K562 (cell line): Measurements from ENCODE around the gene VTN. TPM values are rescaled to one million over a fixed set of nuclear protein-coding genes. Genes with fewer than 3 reads are reported as not detected.
A peak's percentile ranks its signal among the peaks of the same experiment; 100 is the strongest.

ENCODE experiments used
- ATAC-seq: fragments of 200-7000 bp; cut with Tn5 transposase; 3 replicates; pipeline ENCODE4 v1.9.1; 2020; ENCODE audit warnings: moderate library complexity
- BruUV-seq: library from RNA; stranded (reverse); fragments of 400-500 nt; replicated peaks from 2 replicates; lab custom pipeline; 2021; lab: Mats Ljungman, UMichigan
- CTCF ChIA-PET: fragments of 300-600 bp; formaldehyde crosslinking; extraction: SDS; loops from one replicate; lab custom pipeline; 2021; ENCODE audit warnings: low intra/inter-chr PET ratio; lab: Yijun Ruan, JAX
- POLR2A ChIA-PET: fragments of 300-600, 350-650 bp; sonication (Branson Sonifier 250); formaldehyde crosslinking; extraction: SDS; loops from one replicate; lab custom pipeline; 2021; ENCODE audit warnings: antibody characterized with exemption, inconsistent platforms; lab: Yijun Ruan, JAX
- DNase-seq, 4 experiments: peaks; one replicate each; pipeline versions ENCODE4 v3.0.0 to v3.0.0-alpha.2; 2011 to 2018; ENCODE audit warnings: low spot score in 3 of 4, mixed read lengths in 3 of 4; ENCODE audit errors: extremely low read depth in 1 of 4
- FAIRE-seq: peaks from 2 replicates; lab custom pipeline; 2011; peaks lifted over from hg19 to GRCh38; lab: Jason Lieb, UNC
- H2AFZ ChIP-seq: 2 replicates; pipeline ENCODE4 v1.6.0; 2011; ENCODE audit warnings: low read depth, low read length, control low read depth, inconsistent platforms
- H3K27ac ChIP-seq: fragments of 200-600 bp; 3 replicates; pipeline ENCODE4 v1.8.0; 2011; ENCODE audit warnings: low read depth, mild to moderate bottlenecking, control low read depth, inconsistent platforms, low read length, moderate library complexity, mixed read lengths; ENCODE audit errors: extremely low read depth
- H3K27me3 ChIP-seq, 2 experiments: fragments of 300-600 bp in 1 of 2; 2 replicates in 1 of 2; 3 replicates in 1 of 2; pipeline versions ENCODE4 v1.6.0 to v1.8.0; 2011; ENCODE audit warnings: inconsistent platforms in 2 of 2, low read length in 2 of 2, mild to moderate bottlenecking in 1 of 2, mixed read lengths in 1 of 2, moderate library complexity in 1 of 2; ENCODE audit not compliant: control insufficient read depth in 2 of 2, insufficient read depth in 2 of 2
- H3K36me3 ChIP-seq: fragments of 300-600 bp; 3 replicates; pipeline ENCODE4 v1.8.0; 2011; ENCODE audit warnings: mild to moderate bottlenecking, low read length, inconsistent platforms; ENCODE audit not compliant: control insufficient read depth, insufficient read depth
- H3K4me1 ChIP-seq, 2 experiments: fragments of 200-600 bp in 1 of 2; replicated peaks in 1 of 2; 2 replicates in 1 of 2; 3 replicates in 1 of 2; pipeline versions ENCODE4 v1.5.1 to v1.8.0; 2011; ENCODE audit warnings: inconsistent platforms in 2 of 2, low read length in 2 of 2, mild to moderate bottlenecking in 1 of 2, mixed read lengths in 1 of 2, moderate library complexity in 1 of 2; ENCODE audit not compliant: control insufficient read depth in 2 of 2, insufficient read depth in 2 of 2
- H3K4me2 ChIP-seq: 2 replicates; pipeline ENCODE4 v1.6.1; 2011; ENCODE audit warnings: low read length, control low read depth, inconsistent platforms, mixed read lengths; ENCODE audit not compliant: insufficient read depth
- H3K4me3 ChIP-seq: fragments of 200-600 bp; sonication (generic), shearing (Covaris generic); 2 replicates; pipeline ENCODE4 v1.5.1; 2016; ENCODE audit warnings: control low read depth, inconsistent platforms
- H3K79me2 ChIP-seq: fragments of 200-600 bp; 3 replicates; pipeline ENCODE4 v1.8.0; 2011; ENCODE audit warnings: low read length, inconsistent platforms; ENCODE audit not compliant: control insufficient read depth, insufficient read depth
- H3K9ac ChIP-seq, 2 experiments: 2 replicates each; pipeline versions ENCODE4 v1.6.0 to v1.6.1; 2011; ENCODE audit warnings: low read depth in 2 of 2, low read length in 2 of 2, control low read depth in 1 of 2, inconsistent platforms in 1 of 2, mild to moderate bottlenecking in 1 of 2, mixed read lengths in 1 of 2; ENCODE audit not compliant: insufficient read depth in 1 of 2
- H3K9me1 ChIP-seq: one replicate; pipeline ENCODE4 v1.6.0; 2011; ENCODE audit warnings: inconsistent platforms, mild to moderate bottlenecking, low read length, moderate library complexity; ENCODE audit not compliant: control insufficient read depth, insufficient read depth
- H3K9me3 ChIP-seq: replicated peaks from 2 replicates; pipeline ENCODE4 v1.5.1; 2011; ENCODE audit warnings: low read depth, low read length, inconsistent platforms; ENCODE audit not compliant: control insufficient read depth, insufficient read depth
- H4K20me1 ChIP-seq: replicated peaks from 2 replicates; pipeline ENCODE4 v1.6.1; 2011; ENCODE audit warnings: low read length, inconsistent platforms, mixed read lengths; ENCODE audit not compliant: control insufficient read depth, insufficient read depth
- CGGBP1 ChIP-seq: fragments of 250-450 bp; sonication (Bioruptor Pico); IDR thresholded peaks from 2 replicates; pipeline ENCODE4 v1.9.0; 2021; ENCODE audit warnings: mild to moderate bottlenecking
- CREB5 ChIP-seq: fragments of 250-450 bp; sonication (Bioruptor Pico); IDR thresholded peaks from 2 replicates; pipeline ENCODE4 v1.5.0; 2020; ENCODE audit warnings: mild to moderate bottlenecking
- EHMT2 ChIP-seq: fragments of 450-650 bp; IDR thresholded peaks from 2 replicates; pipeline ENCODE4 v1.6.1; 2018; ENCODE audit warnings: antibody characterized with exemption
- KAT8 ChIP-seq: fragments of 450-650 bp; IDR thresholded peaks from 2 replicates; pipeline ENCODE4 v1.6.1; 2016; ENCODE audit warnings: low read depth, mild to moderate bottlenecking
- KLF10 ChIP-seq: fragments of 250-450 bp; sonication (Bioruptor Pico); IDR thresholded peaks from 2 replicates; pipeline ENCODE4 v1.6.1; 2021; ENCODE audit warnings: matching md5 sums
- L3MBTL2 ChIP-seq: fragments of 450-650 bp; IDR thresholded peaks from 2 replicates; pipeline ENCODE4 v1.6.1; 2016; ENCODE audit warnings: mild to moderate bottlenecking, moderate library complexity
- MTA2 ChIP-seq: fragments of 450-650 bp; IDR thresholded peaks from 2 replicates; pipeline ENCODE4 v1.6.1; 2016; ENCODE audit warnings: low read depth
- PATZ1 ChIP-seq: fragments of 250-450 bp; sonication (Bioruptor Pico); IDR thresholded peaks from 2 replicates; pipeline ENCODE4 v1.5.0; 2020; ENCODE audit warnings: mild to moderate bottlenecking, borderline replicate concordance
- PTRF ChIP-seq: fragments of 450-650 bp; IDR thresholded peaks from 2 replicates; pipeline ENCODE4 v1.6.1; 2016; ENCODE audit warnings: mild to moderate bottlenecking, missing genetic modification characterization, missing compliant biosample characterization
- RAD51 ChIP-seq: fragments of 450-650 bp; IDR thresholded peaks from 2 replicates; pipeline ENCODE4 v1.7.1; 2016; ENCODE audit warnings: low read depth, mild to moderate bottlenecking, borderline replicate concordance
- RCOR1 ChIP-seq, 2 experiments: IDR thresholded peaks; 2 replicates each; pipeline ENCODE4 v1.6.1; 2012; ENCODE audit warnings: low read depth in 2 of 2, low read length in 2 of 2, borderline replicate concordance in 1 of 2, improper control_type of control experiment in 1 of 2
- SOX6 ChIP-seq: fragments of 450-650 bp; IDR thresholded peaks from 2 replicates; pipeline ENCODE4 v1.6.1; 2014; ENCODE audit warnings: mild to moderate bottlenecking
- TCF3 ChIP-seq: sonication (generic); formaldehyde crosslinking; IDR thresholded peaks from 2 replicates; pipeline ENCODE4 v1.4.0; 2020; ENCODE audit warnings: mild to moderate bottlenecking, missing genetic modification reagents
- TFAP4 ChIP-seq: sonication (generic); formaldehyde crosslinking; IDR thresholded peaks from 2 replicates; pipeline ENCODE4 v1.8.0; 2022; ENCODE audit warnings: missing genetic modification reagents, mild to moderate bottlenecking, moderate library complexity, borderline replicate concordance
- USF2 ChIP-seq: sonication (generic); formaldehyde crosslinking; IDR thresholded peaks from 2 replicates; pipeline ENCODE4 v1.5.0; 2020; ENCODE audit warnings: missing genetic modification reagents
- WGBS: fragments of 100-300 bp; shearing (Covaris generic); methylation state at CpG from one replicate; pipeline ENCODE4 v1.1.6; 2016; ENCODE audit warnings: low coverage, mixed read lengths; ENCODE audit not compliant: insufficient coverage; ENCODE audit errors: missing lambda C conversion rate; 5-methylcytosine and 5-hydroxymethylcytosine counted together
- in situ Hi-C: fragments of 300-500 bp; cut with MboI; formaldehyde crosslinking; loops from 4 replicates; pipeline ENCODE4 v1.15.0; 2018; ENCODE audit warnings: inconsistent platforms, mixed read lengths
- intact Hi-C: fragments of 100-400 bp; cut with micrococcal nuclease; formaldehyde crosslinking; loops from 2 replicates; pipeline ENCODE4 v1.14.2; 2022
- polyA plus RNA-seq, 8 experiments: library from polyadenylated mRNA; depleted of rRNA in 4 of 8; stranded (reverse) in 5 of 8; unstranded in 3 of 8; fragments of >200 nt; fragmentation: Nextera tagmentation in 2 of 8; fragmentation: Illumina TruSeq in 1 of 8; extraction: Ambion mirVana in 2 of 8; extraction: Trizol in 1 of 8; gene quantifications; 2 replicates each; pipeline versions ENCODE4 v1.2.1 to v1.2.3, GENCODE V29; 2011 to 2014; ENCODE audit warnings: inconsistent platforms in 1 of 8, missing spikeins in 1 of 8
- total RNA-seq, 7 experiments: library from RNA; depleted of rRNA in 6 of 7; stranded (reverse); fragments of >200 nt in 6 of 7; fragmentation: Illumina TruSeq in 2 of 7; extraction: Trizol in 2 of 7; gene quantifications; 2 replicates each; pipeline versions ENCODE4 v1.2.1 to v1.2.3, GENCODE V29; 2011 to 2021; ENCODE audit warnings: low replicate concordance in 1 of 7

The VTN gene
- total and polyA plus RNA-seq, 9 of the 15 experiments (the other 6 are each of a cell fraction or from before 2014, with no cell fraction given), result 0.13 to 1.0 (median 0.29) TPM; not detected in 1

- TF ChIP-seq TFAP4 (0 out of 2 replicates have a peak, but pooled peaks have one; percentile 21), KLF10 (CRISPR knock-in tag) (no peak), RCOR1 (IDR thresholded peaks at IDR 0.05; ENCODE audit: borderline replicate concordance in 1 of 2, low read depth in 2 of 2, low read length in 2 of 2) (peak in 1 of 2 experiments; percentile 56; a peak in 1 of 4 replicates), RAD51 (peak; percentile 92), TCF3 (no peak), USF2 (CRISPR knock-in tag) (peak; percentile 97)
These were observed 1.4 kb upstream of the VTN start, which contains the start of gene SARM1 (continued) for GRCh38 chr17:28371245-28372202.

GRCh38 chr17:28370744-28371103 lies 617 bp upstream of the VTN start:
- Histone ChIP-seq H3K27me3 (peaks cover 0 to 4% of the 10 kb centered on the region in 2 experiments; a peak in 1 of 5 replicates), H3K79me2 (no peaks in the 10 kb centered on the region), H3K9me1 (peaks cover 5% of the 10 kb centered on the region), H3K4me2 (peak overlapping the region; percentile 4; the same call in 1 of the 2 replicates), H2AFZ (no peak overlapping the region), H3K9ac (no peak overlapping the region), H3K9me3 (no peaks in the 10 kb centered on the region), H3K36me3 (no peaks in the 10 kb centered on the region), H3K4me1 (peaks cover 16 to 38% of the 10 kb centered on the region in 2 experiments), H3K27ac (no peak overlapping the region), H3K4me3 (no peak overlapping the region; the same call in 1 of the 2 replicates), H4K20me1 (peaks cover 14% of the 10 kb centered on the region)
- no peak for DNase-seq
- ChIA-PET CTCF (no interaction called here), POLR2A (interaction anchor here (0.5 to 1.3 kb wide), 6 partner anchors 9 to 411 kb away, joined by 3 to 6 read pairs (median 4); partner anchors contain the start of gene TNFAIP1)
- FAIRE-seq, result no peak
- intact Hi-C loops, result no loop called here
- no peak for ATAC-seq
- in situ Hi-C loops, result no loop called here
- WGBS, result 31% methylated on average over 1 of the region's 1 CpG
- BruUV-seq, result no TSS peak
- no peak for TF ChIP-seq CGGBP1 (CRISPR knock-in tag)
- TF ChIP-seq SOX6, result no peak
- TF ChIP-seq L3MBTL2, result no peak
- TF ChIP-seq MTA2, result no peak
- no peak for TF ChIP-seq KAT8
- TF ChIP-seq CREB5 (CRISPR knock-in tag), result no peak
- TF ChIP-seq EHMT2, result no peak
- TF ChIP-seq PTRF, result no peak
- TF ChIP-seq PATZ1, result no peak
